Spinal cord (tissue), 10 donors: ENCODE measurements around the gene TFF3. TPM values are rescaled to one million over a fixed set of nuclear protein-coding genes. Genes with fewer than 3 reads are reported as not detected.

ENCODE experiments used
- DNase-seq, 6 donors: peaks; one replicate each; pipeline versions ENCODE4 v3.0.0 to v3.0.0-alpha.2; 2013 to 2015; ENCODE audit warnings: low spot score in 6 of 6, low read depth in 4 of 6
- H3K27ac ChIP-seq: one replicate; pipeline ENCODE4 v1.5.1; 2013; ENCODE audit warnings: low read depth, low read length, control low read depth
- H3K27me3 ChIP-seq: one replicate; pipeline ENCODE4 v1.6.1; 2013; ENCODE audit warnings: low read length; ENCODE audit not compliant: control insufficient read depth, insufficient read depth
- H3K36me3 ChIP-seq: one replicate; pipeline ENCODE4 v1.6.1; 2013; ENCODE audit warnings: low read length; ENCODE audit not compliant: control insufficient read depth, insufficient read depth
- H3K4me1 ChIP-seq: one replicate; pipeline ENCODE4 v1.6.1; 2013; ENCODE audit warnings: low read length; ENCODE audit not compliant: control insufficient read depth, insufficient read depth
- H3K4me3 ChIP-seq: one replicate; pipeline ENCODE4 v1.5.1; 2013; ENCODE audit warnings: low read depth, low read length, control low read depth
- H3K9me3 ChIP-seq: one replicate; pipeline ENCODE4 v1.6.1; 2013; ENCODE audit warnings: low read length; ENCODE audit not compliant: control insufficient read depth, insufficient read depth
- WGBS: methylation state at CpG from one replicate; pipeline ENCODE4 v1.1.5; 2013; ENCODE audit warnings: missing lambda C conversion rate; ENCODE audit not compliant: insufficient coverage; 5-methylcytosine and 5-hydroxymethylcytosine counted together
- polyA plus RNA-seq, 2 donors: library from polyadenylated mRNA; unstranded; fragments of 120-200 nt; gene quantifications; one replicate each; pipeline ENCODE4 v1.2.1, GENCODE V29; 2013; ENCODE audit not compliant: insufficient read length in 2 of 2
- total RNA-seq, 2 donors: library from RNA; depleted of rRNA in 1 of 2; stranded (reverse); fragments of 120-200 nt in 1 of 2; fragments of >200 nt in 1 of 2; gene quantifications; one replicate each; pipeline versions ENCODE4 v1.2.3 to v1.2.4, GENCODE V29; 2013 to 2014
- donor health status: healthy.

The TFF3 gene
- total and polyA plus RNA-seq, 4 donors: 2.0 to 8.3 (median 2.3) TPM

DNA sequence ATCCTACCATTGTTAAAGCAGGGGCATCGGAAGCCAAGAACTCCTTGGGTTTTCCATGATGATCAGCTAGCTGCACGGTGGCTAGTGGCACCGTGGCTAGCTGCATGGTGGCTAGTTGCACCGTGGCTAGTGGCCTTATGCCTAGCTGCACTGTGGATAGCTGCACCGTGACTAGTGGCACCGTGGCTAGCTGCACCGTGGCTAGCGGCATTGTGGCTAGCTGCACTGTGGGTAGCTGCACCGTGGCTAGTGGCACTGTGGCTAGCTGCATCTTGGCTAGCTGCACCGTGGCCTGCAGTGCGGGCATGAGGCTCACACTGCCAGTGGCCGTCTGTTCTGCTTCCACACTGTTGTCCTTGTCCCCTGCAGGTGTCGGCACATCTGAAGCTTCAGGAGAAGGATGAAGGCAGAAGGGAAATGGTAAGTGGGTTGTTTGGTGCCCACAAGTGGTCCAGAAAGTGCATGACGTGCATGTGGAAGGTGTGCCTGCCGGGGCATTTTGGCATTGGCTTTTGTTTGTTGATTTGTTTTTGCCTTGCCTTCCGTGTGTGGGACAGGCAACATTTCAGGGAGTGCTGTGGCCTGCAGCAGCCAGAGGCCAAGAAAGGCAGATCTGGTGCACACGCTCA, 38.6 kb downstream of the TFF3 start:
- Histone ChIP-seq H3K9me3 (no peaks in the 10 kb centered on the region), H3K36me3 (peaks cover 66% of the 10 kb centered on the region), H3K4me3 (no peak overlapping the region), H3K27ac (no peak overlapping the region), H3K27me3 (no peaks in the 10 kb centered on the region), H3K4me1 (peaks cover 32% of the 10 kb centered on the region)
- 83% methylated on average over 17 of the region's 17 CpGs for WGBS
- peak in 1 of 6 donors; percentile 62 for DNase-seq

- DNase-seq: peak in 1 of 6 donors; percentile 80
- Histone ChIP-seq H3K9me3 (no peaks in the 10 kb centered on the region), H3K4me1 (peaks cover 28% of the 10 kb centered on the region), H3K4me3 (no peak overlapping the region), H3K27me3 (no peaks in the 10 kb centered on the region), H3K27ac (no peak overlapping the region), H3K36me3 (peaks cover 61% of the 10 kb centered on the region)
- 63% methylated on average over 11 of the region's 13 CpGs for WGBS
Observed at GRCh38 chr21:42276076-42276475, 39.1 kb downstream of the TFF3 start.

GRCh38 chr21:42272984-42273600, 42.1 kb downstream of the TFF3 start:
- H3K27me3 ChIP-seq: no peaks in the 10 kb centered on the region
- no peak overlapping the region for H3K27ac ChIP-seq
- H3K9me3 ChIP-seq: no peaks in the 10 kb centered on the region
- H3K4me1 ChIP-seq: peaks cover 35% of the 10 kb centered on the region
- no peak overlapping the region for H3K4me3 ChIP-seq
- WGBS: 74% methylated on average over 23 of the region's 29 CpGs
- DNase-seq: no peak
- H3K36me3 ChIP-seq: peaks cover 37% of the 10 kb centered on the region

GRCh38 chr21:42272109-42272962, 42.9 kb downstream of the TFF3 start:
- DNase-seq: no peak
- Histone ChIP-seq H3K9me3 (no peaks in the 10 kb centered on the region), H3K4me3 (no peak overlapping the region), H3K27me3 (no peaks in the 10 kb centered on the region), H3K27ac (no peak overlapping the region), H3K36me3 (peaks cover 35% of the 10 kb centered on the region), H3K4me1 (peaks cover 32% of the 10 kb centered on the region)
- WGBS: 81% methylated on average over 12 of the region's 15 CpGs

DNA sequence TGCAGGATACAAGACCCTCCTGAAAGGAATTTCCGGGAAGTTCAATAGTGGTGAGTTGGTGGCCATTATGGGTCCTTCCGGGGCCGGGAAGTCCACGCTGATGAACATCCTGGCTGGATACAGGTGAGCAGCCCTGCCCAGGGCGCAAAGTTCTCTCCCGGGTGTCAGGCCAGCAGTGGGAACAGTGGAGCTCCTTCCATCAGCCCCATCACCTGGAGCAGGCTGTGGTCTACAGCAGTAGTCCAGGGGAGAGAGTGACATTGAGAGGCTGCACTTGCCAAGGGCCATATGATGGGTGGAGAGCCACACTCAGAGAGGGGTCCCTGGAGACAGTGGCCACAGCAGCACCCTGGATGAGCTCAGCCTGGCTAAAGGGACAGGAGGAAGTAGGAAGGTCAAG, 44.1 kb downstream of the TFF3 start:
- Histone ChIP-seq H3K36me3 (peaks cover 27% of the 10 kb centered on the region), H3K4me1 (peaks cover 22% of the 10 kb centered on the region), H3K27ac (no peak overlapping the region), H3K4me3 (no peak overlapping the region), H3K27me3 (no peaks in the 10 kb centered on the region), H3K9me3 (no peaks in the 10 kb centered on the region)
- DNase-seq: no peak
- WGBS: 96% methylated on average over 5 of the region's 6 CpGs

DNA sequence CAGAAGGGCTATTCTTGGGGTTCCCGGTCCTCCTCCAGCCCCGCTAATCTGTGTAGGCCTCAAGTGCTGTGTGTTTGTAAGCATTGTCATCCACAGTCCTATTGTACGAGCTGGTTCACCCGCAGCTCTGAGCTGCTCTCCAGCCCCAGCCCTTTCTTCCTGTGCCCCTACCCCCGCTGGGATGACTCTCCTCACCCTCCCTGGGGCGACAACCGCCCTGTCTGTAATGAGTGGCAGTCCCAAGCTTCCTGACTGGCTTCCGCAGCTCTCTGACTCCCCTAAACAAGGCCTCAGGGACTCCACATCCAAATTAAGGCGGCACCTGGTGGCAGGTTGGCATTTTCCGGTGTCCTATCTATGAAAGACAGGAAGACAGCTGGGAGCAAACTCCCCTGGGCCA, 45.8 kb downstream of the TFF3 start:
- 80% methylated on average over 10 of the region's 10 CpGs for WGBS
- H3K27ac ChIP-seq: no peak overlapping the region
- H3K36me3 ChIP-seq: peaks cover 27% of the 10 kb centered on the region
- H3K9me3 ChIP-seq: no peaks in the 10 kb centered on the region
- no peak for DNase-seq
- no peak overlapping the region for H3K4me3 ChIP-seq
- H3K4me1 ChIP-seq: peaks cover 17% of the 10 kb centered on the region
- H3K27me3 ChIP-seq: no peaks in the 10 kb centered on the region

GRCh38 chr21:42266971-42267556, 48.1 kb downstream of the TFF3 start:
- no peak for DNase-seq
- Histone ChIP-seq H3K27me3 (no peaks in the 10 kb centered on the region), H3K9me3 (no peaks in the 10 kb centered on the region), H3K4me3 (no peak overlapping the region), H3K4me1 (peaks cover 34% of the 10 kb centered on the region), H3K27ac (no peak overlapping the region), H3K36me3 (peaks cover 6% of the 10 kb centered on the region)
- WGBS: 67% methylated on average over 3 of the region's 7 CpGs

DNA sequence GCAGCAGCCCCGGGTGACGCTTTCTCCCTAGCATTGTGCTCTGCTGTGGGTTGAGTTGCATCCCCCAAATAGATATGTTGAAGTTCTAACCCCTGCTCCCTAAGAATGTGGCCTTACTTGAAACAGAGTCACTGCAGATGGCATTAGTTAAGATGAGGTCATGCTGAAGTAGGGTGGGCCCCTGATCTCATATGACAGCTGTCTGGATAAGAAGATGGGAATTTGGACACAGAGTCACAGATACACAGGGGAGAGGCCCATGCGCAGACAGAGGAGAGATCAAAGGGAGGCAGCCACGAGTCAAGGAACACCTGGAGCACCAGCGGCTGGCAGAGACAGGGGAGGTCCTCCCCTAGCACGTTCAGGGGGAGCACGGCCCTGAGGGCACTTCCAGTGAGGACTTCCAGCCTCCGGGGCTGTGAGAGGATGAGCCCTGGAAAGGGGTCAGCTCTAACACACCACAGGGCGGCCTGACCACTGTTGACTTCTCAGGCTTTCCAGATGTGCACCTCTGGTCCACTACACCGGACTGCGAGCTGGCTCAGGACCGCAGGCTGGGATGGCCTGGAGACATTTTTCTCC, 49.9 kb downstream of the TFF3 start:
- Histone ChIP-seq H3K27me3 (no peaks in the 10 kb centered on the region), H3K9me3 (no peaks in the 10 kb centered on the region), H3K27ac (no peak overlapping the region), H3K4me3 (no peak overlapping the region), H3K36me3 (peaks cover 6% of the 10 kb centered on the region), H3K4me1 (peaks cover 46% of the 10 kb centered on the region)
- no peak for DNase-seq
- WGBS: 86% methylated on average over 10 of the region's 12 CpGs
